HepG2 (cell line): ENCODE results near the gene ARMH1. TPM values are rescaled to one million over a fixed set of nuclear protein-coding genes. Genes with fewer than 3 reads are reported as not detected.

Experiments used
- AKAP8 ChIP-seq: sonication (generic); formaldehyde crosslinking; IDR thresholded peaks from 2 replicates; pipeline ENCODE4 v1.5.1; 2020; ENCODE audit warnings: mild to moderate bottlenecking, missing genetic modification reagents
- FLYWCH1 ChIP-seq: sonication (generic); formaldehyde crosslinking; IDR thresholded peaks from 2 replicates; pipeline ENCODE4 v1.8.1; 2023; ENCODE audit warnings: mild to moderate bottlenecking, missing genetic modification reagents
- JDP2 ChIP-seq: sonication (generic); formaldehyde crosslinking; IDR thresholded peaks from 2 replicates; pipeline ENCODE4 v1.8.1; 2022; ENCODE audit warnings: missing genetic modification reagents, borderline replicate concordance
- MLXIP ChIP-seq: sonication (generic); formaldehyde crosslinking; IDR thresholded peaks from 2 replicates; pipeline ENCODE4 v1.9.0; 2021; ENCODE audit warnings: missing genetic modification reagents, borderline replicate concordance
- MTF2 ChIP-seq: sonication (generic); formaldehyde crosslinking; IDR thresholded peaks from 2 replicates; pipeline ENCODE4 v1.5.0; 2020; ENCODE audit warnings: missing genetic modification reagents, borderline replicate concordance
- SAP130 ChIP-seq: IDR thresholded peaks from 2 replicates; pipeline ENCODE4 v1.6.1; 2016; ENCODE audit warnings: low read depth
- SATB2 ChIP-seq: sonication (generic); formaldehyde crosslinking; IDR thresholded peaks from 2 replicates; pipeline ENCODE4 v1.5.0; 2020; ENCODE audit warnings: missing genetic modification reagents
- SNAPC4 ChIP-seq: sonication (generic); formaldehyde crosslinking; IDR thresholded peaks from 2 replicates; pipeline ENCODE4 v1.4.0; 2020; ENCODE audit warnings: mild to moderate bottlenecking, missing genetic modification reagents
- SUZ12 ChIP-seq: fragments of 150-350 bp; IDR thresholded peaks from 2 replicates; pipeline ENCODE4 v1.6.1; 2014; ENCODE audit warnings: low read depth, low read length
- TERF1 ChIP-seq: sonication (generic); formaldehyde crosslinking; IDR thresholded peaks from 2 replicates; pipeline ENCODE4 v1.8.0; 2022; ENCODE audit warnings: mild to moderate bottlenecking, missing genetic modification reagents, moderate library complexity
- ZBTB37 ChIP-seq: sonication (generic); formaldehyde crosslinking; IDR thresholded peaks from 2 replicates; pipeline ENCODE4 v1.4.0; 2020; ENCODE audit warnings: mild to moderate bottlenecking, missing genetic modification reagents
- ZFP36L2 ChIP-seq: sonication (generic); formaldehyde crosslinking; IDR thresholded peaks from 2 replicates; pipeline ENCODE4 v1.4.0; 2020; ENCODE audit warnings: missing genetic modification reagents
- ZNF253 ChIP-seq: sonication (generic); formaldehyde crosslinking; IDR thresholded peaks from 2 replicates; pipeline ENCODE4 v1.8.0; 2022; ENCODE audit warnings: mild to moderate bottlenecking, missing genetic modification reagents, borderline replicate concordance
- ZNF546 ChIP-seq: sonication (generic); formaldehyde crosslinking; conservative IDR thresholded peaks from 2 replicates; pipeline ENCODE4 v1.8.1; 2023; ENCODE audit warnings: mild to moderate bottlenecking, missing genetic modification reagents
- ZNF800 ChIP-seq: sonication (generic); formaldehyde crosslinking; IDR thresholded peaks from 2 replicates; pipeline ENCODE4 v1.4.0; 2020; ENCODE audit warnings: missing genetic modification reagents
- ZSCAN21 ChIP-seq: sonication (generic); formaldehyde crosslinking; IDR thresholded peaks from 2 replicates; pipeline ENCODE4 v1.8.0; 2022; ENCODE audit warnings: mild to moderate bottlenecking, missing genetic modification reagents, moderate library complexity, borderline replicate concordance
- polyA plus RNA-seq, 8 experiments: library from polyadenylated mRNA; depleted of rRNA in 3 of 8; stranded (reverse) in 7 of 8; unstranded in 1 of 8; fragments of >200 nt; fragmentation: Illumina TruSeq in 4 of 8; extraction: Trizol in 4 of 8; gene quantifications; 2 replicates each; pipeline versions ENCODE4 v1.2.1 to v1.2.3, GENCODE V29; 2011 to 2016; ENCODE audit warnings: low read depth in 4 of 8, missing spikeins in 1 of 8, mixed read lengths in 1 of 8; ENCODE audit not compliant: insufficient read depth in 1 of 8
- total RNA-seq, 5 experiments: library from RNA; depleted of rRNA; stranded (reverse); fragments of >200 nt; fragmentation: Illumina TruSeq; extraction: Trizol; gene quantifications; 2 replicates each; pipeline ENCODE4 v1.2.3, GENCODE V29; 2016; ENCODE audit warnings: low read depth in 1 of 5

ARMH1 gene
- total and polyA plus RNA-seq, 2 of the 13 experiments (the other 11 are each of a cell fraction or from before 2014, with no cell fraction given) = 0.69 TPM; not detected in 1

- TF ChIP-seq SNAPC4 (CRISPR knock-in tag) (no peak), ZNF546 (CRISPR knock-in tag) (no peak), SAP130 (peak; percentile 100), FLYWCH1 (CRISPR knock-in tag) (no peak), SUZ12 (peak; percentile 28; the same call in 1 of the 2 replicates), ZNF253 (CRISPR knock-in tag) (no peak), ZNF800 (CRISPR knock-in tag) (no peak), TERF1 (CRISPR knock-in tag) (no peak), MLXIP (no peak), MTF2 (CRISPR knock-in tag) (no peak), ZSCAN21 (CRISPR knock-in tag) (peak; percentile 64; the same call in 1 of the 2 replicates), ZFP36L2 (no peak), AKAP8 (no peak), JDP2 (CRISPR knock-in tag) (no peak), ZBTB37 (CRISPR knock-in tag) (no peak), SATB2 (CRISPR knock-in tag) (no peak)
Measured at GRCh38 chr1:44739307-44740178, 65.0 kb downstream of the ARMH1 start, which contains the start of gene KIF2C (continued).
